ENCODE results near the gene LTN1. TPM values are rescaled to one million over a fixed set of nuclear protein-coding genes. Genes with fewer than 3 reads are reported as not detected.
A peak's percentile ranks its signal among the peaks of the same experiment; 100 is the strongest.

LTN1 gene
- total and polyA plus RNA-seq, 4 experiments from 2014 or later = 9.7 to 39.5 (median 25.7) TPM

DNA sequence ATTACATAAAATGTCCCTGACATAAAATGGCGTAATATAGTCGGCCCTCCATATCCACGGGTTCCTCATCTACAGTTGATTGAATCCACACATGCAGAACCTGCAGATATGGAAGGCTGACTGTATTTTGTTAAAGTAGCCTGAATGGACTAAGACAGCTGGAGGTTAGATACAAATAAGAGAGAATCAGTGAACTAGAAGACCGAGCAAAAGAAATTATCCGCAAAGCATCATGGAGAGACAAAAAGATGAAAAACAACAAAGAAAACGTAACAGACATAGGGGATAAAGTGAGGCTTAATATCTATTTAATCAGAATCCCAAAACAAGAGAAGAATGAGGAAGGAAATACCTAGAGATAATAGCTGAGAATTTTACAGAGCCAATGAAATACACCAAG, 20.3 kb downstream of the LTN1 start:
- peaks cover 36 to 54% of the 10 kb centered on the region in 2 donors for H3K36me3 Mint-ChIP-seq
- no peaks in the 10 kb centered on the region for H3K9me3 ChIP-seq (ENCODE audit: control insufficient read depth in 1 of 2, low read length in 2 of 2)
- peaks cover 6 to 20% (median 16%) of the 10 kb centered on the region in 4 donors for H3K4me1 Mint-ChIP-seq
- no peak for DNase-seq
- intact Hi-C loops (cut with micrococcal nuclease) = no loop called here
- peaks cover 18% of the 10 kb centered on the region for H3K36me3 ChIP-seq (ENCODE audit: insufficient read depth, low read length)
- H3K4me3 ChIP-seq (ENCODE audit: low read length in 2 of 2) = no peak overlapping the region
- ChIA-PET POLR2A (ENCODE audit: partially characterized antibody) (no interaction called here), CTCF (ENCODE audit: partially characterized antibody) (no interaction called here)
- peak overlapping the region in 1 of 7 donors; percentile 45 for H3K27ac Mint-ChIP-seq
- peak overlapping the region in 1 of 8 donors; percentile 10 for H3K4me3 Mint-ChIP-seq
- no peaks in the 10 kb centered on the region for H3K27me3 ChIP-seq (ENCODE audit: insufficient read depth, low read length)
- H3K4me1 ChIP-seq (ENCODE audit: insufficient read depth, low read length) = no peaks in the 10 kb centered on the region
- H3K27ac ChIP-seq (ENCODE audit: low read depth, low read length) = no peak overlapping the region
- peaks cover 0 to 2% (median 0%) of the 10 kb centered on the region in 8 donors for H3K9me3 Mint-ChIP-seq
- no peaks in the 10 kb centered on the region for H3K27me3 Mint-ChIP-seq

GRCh38 chr21:28971171-28971570, 21.5 kb downstream of the LTN1 start:
- intact Hi-C loops (cut with micrococcal nuclease) = no loop called here
- Histone ChIP-seq H3K27me3 (ENCODE audit: insufficient read depth, low read length) (no peaks in the 10 kb centered on the region), H3K4me3 (ENCODE audit: low read length in 2 of 2) (no peak overlapping the region), H3K36me3 (ENCODE audit: insufficient read depth, low read length) (peaks cover 30% of the 10 kb centered on the region), H3K9me3 (ENCODE audit: control insufficient read depth in 1 of 2, low read length in 2 of 2) (no peaks in the 10 kb centered on the region), H3K27ac (ENCODE audit: low read depth, low read length) (no peak overlapping the region), H3K4me1 (ENCODE audit: insufficient read depth, low read length) (no peaks in the 10 kb centered on the region)
- Mint-ChIP-seq H3K27ac (no peak overlapping the region), H3K9me3 (peaks cover 0 to 2% (median 0%) of the 10 kb centered on the region in 8 donors), H3K4me1 (peaks cover 6 to 20% (median 16%) of the 10 kb centered on the region in 4 donors), H3K27me3 (no peaks in the 10 kb centered on the region), H3K36me3 (peaks cover 47 to 65% of the 10 kb centered on the region in 2 donors), H3K4me3 (no peak overlapping the region)
- no peak for DNase-seq
- ChIA-PET POLR2A (ENCODE audit: partially characterized antibody) (no interaction called here), CTCF (ENCODE audit: partially characterized antibody) (no interaction called here)

DNA sequence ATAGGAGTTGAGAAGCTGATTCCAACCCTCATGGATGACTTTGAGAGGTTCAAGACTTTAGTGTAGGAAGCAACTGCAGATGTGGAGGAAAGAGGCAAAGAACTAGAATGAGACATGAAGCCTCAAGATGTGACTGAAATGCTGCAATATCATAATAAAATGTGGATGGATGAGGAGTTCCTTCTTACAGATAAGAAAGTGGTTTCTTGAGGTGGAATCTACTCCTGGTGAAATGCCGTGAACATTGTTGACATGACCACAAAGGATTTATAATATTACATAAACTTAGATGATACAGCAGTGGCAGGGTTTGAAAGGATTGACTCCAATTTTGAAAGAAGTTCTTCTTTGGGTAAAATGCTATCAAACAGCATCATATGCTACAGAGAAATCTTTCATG, 28.8 kb downstream of the LTN1 start:
- Histone ChIP-seq H3K9me3 (ENCODE audit: control insufficient read depth in 1 of 2, low read length in 2 of 2) (no peaks in the 10 kb centered on the region), H3K27ac (ENCODE audit: low read depth, low read length) (no peak overlapping the region), H3K4me1 (ENCODE audit: insufficient read depth, low read length) (no peaks in the 10 kb centered on the region), H3K27me3 (ENCODE audit: insufficient read depth, low read length) (no peaks in the 10 kb centered on the region), H3K36me3 (ENCODE audit: insufficient read depth, low read length) (peaks cover 46% of the 10 kb centered on the region), H3K4me3 (ENCODE audit: low read length in 2 of 2) (no peak overlapping the region)
- peaks cover 0 to 6% (median 1%) of the 10 kb centered on the region in 4 donors for H3K4me1 Mint-ChIP-seq
- no peak for DNase-seq
- H3K4me3 Mint-ChIP-seq = no peak overlapping the region
- no peaks in the 10 kb centered on the region for H3K9me3 Mint-ChIP-seq
- ChIA-PET CTCF (ENCODE audit: partially characterized antibody) (no interaction called here), POLR2A (ENCODE audit: partially characterized antibody) (no interaction called here)
- no peak overlapping the region for H3K27ac Mint-ChIP-seq
- H3K27me3 Mint-ChIP-seq = no peaks in the 10 kb centered on the region
- peaks cover 40 to 68% of the 10 kb centered on the region in 2 donors for H3K36me3 Mint-ChIP-seq
- intact Hi-C loops (cut with micrococcal nuclease) = no loop called here

DNA sequence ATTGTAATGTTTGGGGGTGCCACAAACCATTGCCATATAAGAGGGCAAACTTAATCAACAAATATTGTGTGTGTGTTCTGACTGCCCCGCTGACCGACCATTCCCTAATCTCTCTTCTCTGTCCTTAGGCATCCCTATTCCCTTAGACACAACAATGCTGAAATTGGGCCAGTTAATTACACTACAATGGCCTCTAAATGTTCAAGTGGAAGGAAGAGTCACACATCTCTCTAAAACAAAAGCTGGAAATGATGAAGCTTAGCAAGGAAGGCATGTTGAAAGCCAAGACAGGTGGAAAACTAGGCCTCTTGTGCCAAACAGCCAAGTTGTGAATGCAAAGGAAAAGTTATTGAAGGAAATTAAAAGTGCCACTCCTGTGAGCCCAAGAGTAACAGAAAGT, 30.2 kb downstream of the LTN1 start:
- peaks cover 40 to 71% of the 10 kb centered on the region in 2 donors for H3K36me3 Mint-ChIP-seq

GRCh38 chr21:28961927-28962326, 30.8 kb downstream of the LTN1 start:
- intact Hi-C loops (cut with micrococcal nuclease) = no loop called here
- H3K4me1 ChIP-seq (ENCODE audit: insufficient read depth, low read length) = no peaks in the 10 kb centered on the region
- H3K36me3 Mint-ChIP-seq = peaks cover 34 to 71% of the 10 kb centered on the region in 2 donors
- no peak overlapping the region for H3K4me3 ChIP-seq (ENCODE audit: low read length in 2 of 2)
- ChIA-PET POLR2A (ENCODE audit: partially characterized antibody) (no interaction called here), CTCF (ENCODE audit: partially characterized antibody) (no interaction called here)
- H3K9me3 ChIP-seq (ENCODE audit: control insufficient read depth in 1 of 2, low read length in 2 of 2) = no peaks in the 10 kb centered on the region
- no peaks in the 10 kb centered on the region for H3K9me3 Mint-ChIP-seq
- H3K27ac ChIP-seq (ENCODE audit: low read depth, low read length) = no peak overlapping the region
- no peak for DNase-seq
- peaks cover 0 to 6% (median 3%) of the 10 kb centered on the region in 4 donors for H3K4me1 Mint-ChIP-seq
- no peaks in the 10 kb centered on the region for H3K27me3 Mint-ChIP-seq
- peaks cover 37% of the 10 kb centered on the region for H3K36me3 ChIP-seq (ENCODE audit: insufficient read depth, low read length)
- H3K27ac Mint-ChIP-seq = peak overlapping the region in 1 of 7 donors; percentile 83
- H3K27me3 ChIP-seq (ENCODE audit: insufficient read depth, low read length) = no peaks in the 10 kb centered on the region
- H3K4me3 Mint-ChIP-seq = no peak overlapping the region

More for the DNA sequence above, 30.2 kb downstream of the LTN1 start:
- DNase-seq = no peak
- peaks cover 0 to 6% (median 3%) of the 10 kb centered on the region in 4 donors for H3K4me1 Mint-ChIP-seq
- H3K9me3 ChIP-seq (ENCODE audit: control insufficient read depth in 1 of 2, low read length in 2 of 2) = no peaks in the 10 kb centered on the region
- POLR2A ChIA-PET (ENCODE audit: partially characterized antibody) = no interaction called here
- H3K4me3 Mint-ChIP-seq = no peak overlapping the region
- H3K4me3 ChIP-seq (ENCODE audit: low read length in 2 of 2) = no peak overlapping the region
- intact Hi-C loops (cut with micrococcal nuclease) = no loop called here
- peaks cover 43% of the 10 kb centered on the region for H3K36me3 ChIP-seq (ENCODE audit: insufficient read depth, low read length)
- H3K27me3 Mint-ChIP-seq = no peaks in the 10 kb centered on the region
- CTCF ChIA-PET (ENCODE audit: partially characterized antibody) = no interaction called here
- H3K27me3 ChIP-seq (ENCODE audit: insufficient read depth, low read length) = no peaks in the 10 kb centered on the region
- H3K27ac ChIP-seq (ENCODE audit: low read depth, low read length) = no peak overlapping the region
- H3K27ac Mint-ChIP-seq = peak overlapping the region in 2 of 7 donors; percentile 3 to 83
- H3K4me1 ChIP-seq (ENCODE audit: insufficient read depth, low read length) = no peaks in the 10 kb centered on the region
- no peaks in the 10 kb centered on the region for H3K9me3 Mint-ChIP-seq

- Mint-ChIP-seq H3K4me1 (peaks cover 0 to 6% (median 3%) of the 10 kb centered on the region in 4 donors), H3K27me3 (no peaks in the 10 kb centered on the region), H3K36me3 (peaks cover 33 to 68% of the 10 kb centered on the region in 2 donors), H3K9me3 (no peaks in the 10 kb centered on the region), H3K4me3 (no peak overlapping the region), H3K27ac (peak overlapping the region in 2 of 7 donors; percentile 29 to 38)
- Histone ChIP-seq H3K27me3 (ENCODE audit: insufficient read depth, low read length) (no peaks in the 10 kb centered on the region), H3K36me3 (ENCODE audit: insufficient read depth, low read length) (peaks cover 27% of the 10 kb centered on the region), H3K9me3 (ENCODE audit: control insufficient read depth in 1 of 2, low read length in 2 of 2) (no peaks in the 10 kb centered on the region), H3K27ac (ENCODE audit: low read depth, low read length) (no peak overlapping the region), H3K4me1 (ENCODE audit: insufficient read depth, low read length) (no peaks in the 10 kb centered on the region), H3K4me3 (ENCODE audit: low read length in 2 of 2) (no peak overlapping the region)
- ChIA-PET CTCF (ENCODE audit: partially characterized antibody) (interaction anchor here (1.5 kb wide), 1 partner anchor 214 kb away, joined by 4 read pairs; no protein-coding TSS in a partner anchor), POLR2A (ENCODE audit: partially characterized antibody) (interaction anchor here (0.6 to 0.9 kb wide), 2 partner anchors 12 to 113 kb away, joined by 3 read pairs; partner anchors contain the start of gene CCT8)
- no peak for DNase-seq
- intact Hi-C loops (cut with micrococcal nuclease) = no loop called here
Observed at GRCh38 chr21:28960245-28960644, 32.4 kb downstream of the LTN1 start.

DNA sequence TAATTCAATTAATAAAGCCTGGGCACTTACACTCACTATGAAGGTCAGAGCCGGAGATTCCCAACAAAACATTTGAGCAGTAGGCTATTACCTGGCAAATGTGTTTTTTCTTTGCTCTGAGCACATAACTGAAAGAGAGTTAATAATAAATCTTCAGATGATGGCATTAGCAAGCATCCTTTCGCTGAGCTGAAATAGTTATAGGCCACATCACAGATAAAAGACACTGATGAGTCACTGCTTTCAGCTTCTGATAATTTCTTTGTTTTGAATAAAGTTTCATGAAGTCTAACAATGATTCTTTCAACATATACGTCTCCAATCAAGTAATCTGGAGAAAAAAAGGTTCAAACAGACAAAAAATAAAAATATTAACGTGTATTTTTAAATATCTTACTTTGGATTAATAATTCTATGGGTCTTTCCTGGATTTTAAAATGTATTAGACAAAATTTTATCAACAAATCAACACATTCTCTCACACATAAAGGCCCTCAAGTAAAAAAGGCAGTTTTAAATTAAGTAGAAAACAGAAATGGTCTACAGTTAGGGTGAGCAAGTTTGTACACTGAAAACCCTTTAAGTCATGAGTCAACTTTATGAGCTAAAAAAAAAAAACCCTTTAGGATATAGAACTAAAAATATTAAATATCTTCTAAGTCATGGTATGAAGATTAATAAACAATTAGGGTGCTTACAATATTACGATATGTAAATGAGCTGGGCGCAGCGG, 33.1 kb downstream of the LTN1 start:
- Histone ChIP-seq H3K36me3 (ENCODE audit: insufficient read depth, low read length) (peaks cover 25% of the 10 kb centered on the region), H3K27ac (ENCODE audit: low read depth, low read length) (no peak overlapping the region), H3K4me1 (ENCODE audit: insufficient read depth, low read length) (no peaks in the 10 kb centered on the region), H3K4me3 (ENCODE audit: low read length in 2 of 2) (no peak overlapping the region), H3K27me3 (ENCODE audit: insufficient read depth, low read length) (no peaks in the 10 kb centered on the region), H3K9me3 (ENCODE audit: control insufficient read depth in 1 of 2, low read length in 2 of 2) (no peaks in the 10 kb centered on the region)
- H3K4me3 Mint-ChIP-seq = no peak overlapping the region
- H3K9me3 Mint-ChIP-seq = no peaks in the 10 kb centered on the region
- intact Hi-C loops (cut with micrococcal nuclease) = no loop called here
- peaks cover 39 to 73% of the 10 kb centered on the region in 2 donors for H3K36me3 Mint-ChIP-seq
- no peaks in the 10 kb centered on the region for H3K27me3 Mint-ChIP-seq
- no peak for DNase-seq
- H3K4me1 Mint-ChIP-seq = peaks cover 2 to 9% (median 4%) of the 10 kb centered on the region in 4 donors
- ChIA-PET POLR2A (ENCODE audit: partially characterized antibody) (interaction anchor here (0.9 to 1.4 kb wide), 2 partner anchors 65 to 114 kb away, joined by 3 to 5 read pairs; partner anchors contain the start of genes CCT8 and USP16), CTCF (ENCODE audit: partially characterized antibody) (interaction anchor here (1.5 kb wide), 1 partner anchor 214 kb away, joined by 4 read pairs; no protein-coding TSS in a partner anchor)
- H3K27ac Mint-ChIP-seq = no peak overlapping the region

All from CD4-positive, alpha-beta memory T cell (primary cell).